ENCODE data around the gene WBP1L. TPM values are rescaled to one million over a fixed set of nuclear protein-coding genes. Genes with fewer than 3 reads are reported as not detected.
"Not testable (repeated sequence)": the region's sequence is repeated elsewhere in the genome, so short reads cannot be mapped to it uniquely, and the experiment has no call there.

WBP1L gene
- polyA plus RNA-seq, 4 donors = 15.2 to 38.8 (median 23.3) TPM

- Histone ChIP-seq H3K36me3 (ENCODE audit: control insufficient read depth in 3 of 3, insufficient read depth in 2 of 3, low read depth in 1 of 3, low read length in 3 of 3) (no peaks in the 10 kb centered on the region), H3K9me3 (ENCODE audit: control insufficient read depth in 2 of 2, insufficient read depth in 1 of 2, low read depth in 1 of 2, low read length in 1 of 2) (peaks cover 0 to 22% of the 10 kb centered on the region in 2 donors), H3K27me3 (ENCODE audit: control insufficient read depth in 3 of 3, insufficient read depth in 3 of 3, low read length in 3 of 3) (no peaks in the 10 kb centered on the region), H3K4me3 (ENCODE audit: low read depth in 1 of 3, low read length in 3 of 3) (no peak overlapping the region), H3K4me1 (ENCODE audit: control insufficient read depth in 3 of 3, insufficient read depth in 2 of 3, low read depth in 1 of 3, low read length in 2 of 3) (no peaks in the 10 kb centered on the region), H3K27ac (ENCODE audit: low read depth in 1 of 3, low read length in 2 of 3) (no peak overlapping the region)
- 75 to 93% (median 87%) methylated on average over 9 of the region's 9 CpGs for WGBS, 3 donors
- FAIRE-seq (no peak), DNase-seq (no peak)
Observed at GRCh38 chr10:102845352-102845902, 101.7 kb downstream of the WBP1L start.

GRCh38 chr10:102850025-102850518 lies 106.3 kb downstream of the WBP1L start:
- no peak for FAIRE-seq
- WGBS, 3 donors = 78 to 80% (median 78%) methylated on average over 9 of the region's 9 CpGs
- Histone ChIP-seq H3K27me3 (ENCODE audit: control insufficient read depth in 3 of 3, insufficient read depth in 3 of 3, low read length in 3 of 3) (no peaks in the 10 kb centered on the region), H3K36me3 (ENCODE audit: control insufficient read depth in 3 of 3, insufficient read depth in 2 of 3, low read depth in 1 of 3, low read length in 3 of 3) (no peaks in the 10 kb centered on the region), H3K4me1 (ENCODE audit: control insufficient read depth in 3 of 3, insufficient read depth in 2 of 3, low read depth in 1 of 3, low read length in 2 of 3) (peaks cover 0 to 4% (median 0%) of the 10 kb centered on the region in 3 donors), H3K9me3 (ENCODE audit: control insufficient read depth in 2 of 2, insufficient read depth in 1 of 2, low read depth in 1 of 2, low read length in 1 of 2) (peaks cover 0 to 3% of the 10 kb centered on the region in 2 donors), H3K27ac (ENCODE audit: low read depth in 1 of 3, low read length in 2 of 3) (no peak overlapping the region), H3K4me3 (ENCODE audit: low read depth in 1 of 3, low read length in 3 of 3) (no peak overlapping the region)
- no peak for DNase-seq

GRCh38 chr10:102853237-102853636 lies 109.5 kb downstream of the WBP1L start:
- not testable (repeated sequence) for H3K4me3 ChIP-seq (ENCODE audit: low read depth in 1 of 3, low read length in 3 of 3); H3K27me3 ChIP-seq (ENCODE audit: control insufficient read depth in 3 of 3, insufficient read depth in 3 of 3, low read length in 3 of 3); FAIRE-seq; H3K9me3 ChIP-seq (ENCODE audit: control insufficient read depth in 2 of 2, insufficient read depth in 1 of 2, low read depth in 1 of 2, low read length in 1 of 2); H3K27ac ChIP-seq (ENCODE audit: low read depth in 1 of 3, low read length in 2 of 3); H3K4me1 ChIP-seq (ENCODE audit: control insufficient read depth in 3 of 3, insufficient read depth in 2 of 3, low read depth in 1 of 3, low read length in 2 of 3); H3K36me3 ChIP-seq (ENCODE audit: control insufficient read depth in 3 of 3, insufficient read depth in 2 of 3, low read depth in 1 of 3, low read length in 3 of 3); DNase-seq
- WGBS, 3 donors = 79 to 93% (median 87%) methylated on average over 7 of the region's 7 CpGs

- H3K4me1 ChIP-seq (ENCODE audit: control insufficient read depth in 3 of 3, insufficient read depth in 2 of 3, low read depth in 1 of 3, low read length in 2 of 3); FAIRE-seq; H3K27ac ChIP-seq (ENCODE audit: low read depth in 1 of 3, low read length in 2 of 3); H3K36me3 ChIP-seq (ENCODE audit: control insufficient read depth in 3 of 3, insufficient read depth in 2 of 3, low read depth in 1 of 3, low read length in 3 of 3); H3K4me3 ChIP-seq (ENCODE audit: low read depth in 1 of 3, low read length in 3 of 3); DNase-seq; H3K9me3 ChIP-seq (ENCODE audit: control insufficient read depth in 2 of 2, insufficient read depth in 1 of 2, low read depth in 1 of 2, low read length in 1 of 2); H3K27me3 ChIP-seq (ENCODE audit: control insufficient read depth in 3 of 3, insufficient read depth in 3 of 3, low read length in 3 of 3): not testable (repeated sequence)
- 67 to 83% (median 78%) methylated on average over 10 to 11 of the region's 11 CpGs for WGBS, 3 donors
Observed at GRCh38 chr10:102855731-102856436, 112.1 kb downstream of the WBP1L start.

GRCh38 chr10:102856758-102857424 lies 113.1 kb downstream of the WBP1L start:
- Histone ChIP-seq H3K9me3 (ENCODE audit: control insufficient read depth in 2 of 2, insufficient read depth in 1 of 2, low read depth in 1 of 2, low read length in 1 of 2) (no peaks in the 10 kb centered on the region), H3K4me1 (ENCODE audit: control insufficient read depth in 3 of 3, insufficient read depth in 2 of 3, low read depth in 1 of 3, low read length in 2 of 3) (peaks cover 0 to 4% (median 0%) of the 10 kb centered on the region in 3 donors), H3K27ac (ENCODE audit: low read depth in 1 of 3, low read length in 2 of 3) (no peak overlapping the region), H3K27me3 (ENCODE audit: control insufficient read depth in 3 of 3, insufficient read depth in 3 of 3, low read length in 3 of 3) (no peaks in the 10 kb centered on the region), H3K36me3 (ENCODE audit: control insufficient read depth in 3 of 3, insufficient read depth in 2 of 3, low read depth in 1 of 3, low read length in 3 of 3) (peaks cover 0 to 7% (median 1%) of the 10 kb centered on the region in 3 donors), H3K4me3 (ENCODE audit: low read depth in 1 of 3, low read length in 3 of 3) (no peak overlapping the region)
- 85 to 89% (median 88%) methylated on average over 3 of the region's 3 CpGs for WGBS, 3 donors
- no peak for FAIRE-seq
- no peak for DNase-seq

GRCh38 chr10:102859911-102860310 lies 116.2 kb downstream of the WBP1L start:
- H3K27me3 ChIP-seq (ENCODE audit: control insufficient read depth in 3 of 3, insufficient read depth in 3 of 3, low read length in 3 of 3) = no peaks in the 10 kb centered on the region
- no peak overlapping the region for H3K27ac ChIP-seq (ENCODE audit: low read depth in 1 of 3, low read length in 2 of 3)
- no peaks in the 10 kb centered on the region for H3K4me1 ChIP-seq (ENCODE audit: control insufficient read depth in 3 of 3, insufficient read depth in 2 of 3, low read depth in 1 of 3, low read length in 2 of 3)
- H3K9me3 ChIP-seq (ENCODE audit: control insufficient read depth in 2 of 2, insufficient read depth in 1 of 2, low read depth in 1 of 2, low read length in 1 of 2) = no peaks in the 10 kb centered on the region
- DNase-seq (no peak), FAIRE-seq (no peak)
- H3K4me3 ChIP-seq (ENCODE audit: low read depth in 1 of 3, low read length in 3 of 3) = no peak overlapping the region
- H3K36me3 ChIP-seq (ENCODE audit: control insufficient read depth in 3 of 3, insufficient read depth in 2 of 3, low read depth in 1 of 3, low read length in 3 of 3) = peaks cover 2 to 13% (median 4%) of the 10 kb centered on the region in 3 donors
- 82 to 89% (median 84%) methylated on average over 2 of the region's 2 CpGs for WGBS, 3 donors

GRCh38 chr10:102863660-102864059 lies 119.9 kb downstream of the WBP1L start:
- Histone ChIP-seq H3K27ac (ENCODE audit: low read depth in 1 of 3, low read length in 2 of 3) (no peak overlapping the region), H3K4me1 (ENCODE audit: control insufficient read depth in 3 of 3, insufficient read depth in 2 of 3, low read depth in 1 of 3, low read length in 2 of 3) (no peaks in the 10 kb centered on the region), H3K36me3 (ENCODE audit: control insufficient read depth in 3 of 3, insufficient read depth in 2 of 3, low read depth in 1 of 3, low read length in 3 of 3) (peaks cover 2 to 15% (median 4%) of the 10 kb centered on the region in 3 donors), H3K9me3 (ENCODE audit: control insufficient read depth in 2 of 2, insufficient read depth in 1 of 2, low read depth in 1 of 2, low read length in 1 of 2) (no peaks in the 10 kb centered on the region), H3K4me3 (ENCODE audit: low read depth in 1 of 3, low read length in 3 of 3) (no peak overlapping the region), H3K27me3 (ENCODE audit: control insufficient read depth in 3 of 3, insufficient read depth in 3 of 3, low read length in 3 of 3) (no peaks in the 10 kb centered on the region)
- WGBS, 3 donors = 64 to 68% (median 65%) methylated on average over 2 of the region's 2 CpGs
- FAIRE-seq (no peak), DNase-seq (no peak)

- Histone ChIP-seq H3K27me3 (ENCODE audit: control insufficient read depth in 3 of 3, insufficient read depth in 3 of 3, low read length in 3 of 3) (no peaks in the 10 kb centered on the region), H3K4me3 (ENCODE audit: low read depth in 1 of 3, low read length in 3 of 3) (no peak overlapping the region), H3K4me1 (ENCODE audit: control insufficient read depth in 3 of 3, insufficient read depth in 2 of 3, low read depth in 1 of 3, low read length in 2 of 3) (peaks cover 0 to 9% (median 0%) of the 10 kb centered on the region in 3 donors), H3K36me3 (ENCODE audit: control insufficient read depth in 3 of 3, insufficient read depth in 2 of 3, low read depth in 1 of 3, low read length in 3 of 3) (peaks cover 2 to 13% (median 4%) of the 10 kb centered on the region in 3 donors), H3K27ac (ENCODE audit: low read depth in 1 of 3, low read length in 2 of 3) (no peak overlapping the region), H3K9me3 (ENCODE audit: control insufficient read depth in 2 of 2, insufficient read depth in 1 of 2, low read depth in 1 of 2, low read length in 1 of 2) (no peaks in the 10 kb centered on the region)
- DNase-seq (no peak), FAIRE-seq (no peak)
- 92 to 97% (median 95%) methylated on average over 3 of the region's 3 CpGs for WGBS, 3 donors
Observed at GRCh38 chr10:102865620-102866019, 121.9 kb downstream of the WBP1L start.
